GM19239 (cell line): ENCODE measurements around the gene FANCE.

Experiments
- DNase-seq: peaks from one replicate; pipeline ENCODE4 v3.0.0; 2011; ENCODE audit warnings: low spot score; ENCODE audit not compliant: insufficient read length
- FAIRE-seq: peaks from 2 replicates; lab custom pipeline; 2011; peaks lifted over from hg19 to GRCh38; lab: Jason Lieb, UNC

FANCE gene

GRCh38 chr6:35483062-35483461, 30.9 kb downstream of the FANCE start:
- no peak for FAIRE-seq
- no peak for DNase-seq

DNA sequence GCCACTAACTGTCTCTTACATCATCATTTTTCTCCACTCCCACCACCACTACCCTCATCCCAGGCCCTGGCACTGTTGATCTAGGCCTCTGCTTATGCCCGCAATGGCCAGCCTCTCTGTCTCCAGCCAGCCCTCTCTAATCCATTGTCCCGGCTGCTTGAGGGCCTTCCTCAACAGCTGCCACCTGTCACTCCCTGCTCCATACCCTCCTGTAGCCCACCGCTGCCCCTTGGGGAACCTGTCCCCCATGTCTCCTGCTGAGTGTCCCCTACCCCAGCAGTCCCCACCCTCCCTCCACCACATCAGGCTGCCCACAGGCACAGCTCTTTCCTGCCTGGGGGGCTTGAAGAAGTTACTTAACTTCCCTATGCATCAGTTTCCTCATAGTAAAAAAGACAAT, 31.4 kb downstream of the FANCE start:
- FAIRE-seq (no peak), DNase-seq (no peak)

DNA sequence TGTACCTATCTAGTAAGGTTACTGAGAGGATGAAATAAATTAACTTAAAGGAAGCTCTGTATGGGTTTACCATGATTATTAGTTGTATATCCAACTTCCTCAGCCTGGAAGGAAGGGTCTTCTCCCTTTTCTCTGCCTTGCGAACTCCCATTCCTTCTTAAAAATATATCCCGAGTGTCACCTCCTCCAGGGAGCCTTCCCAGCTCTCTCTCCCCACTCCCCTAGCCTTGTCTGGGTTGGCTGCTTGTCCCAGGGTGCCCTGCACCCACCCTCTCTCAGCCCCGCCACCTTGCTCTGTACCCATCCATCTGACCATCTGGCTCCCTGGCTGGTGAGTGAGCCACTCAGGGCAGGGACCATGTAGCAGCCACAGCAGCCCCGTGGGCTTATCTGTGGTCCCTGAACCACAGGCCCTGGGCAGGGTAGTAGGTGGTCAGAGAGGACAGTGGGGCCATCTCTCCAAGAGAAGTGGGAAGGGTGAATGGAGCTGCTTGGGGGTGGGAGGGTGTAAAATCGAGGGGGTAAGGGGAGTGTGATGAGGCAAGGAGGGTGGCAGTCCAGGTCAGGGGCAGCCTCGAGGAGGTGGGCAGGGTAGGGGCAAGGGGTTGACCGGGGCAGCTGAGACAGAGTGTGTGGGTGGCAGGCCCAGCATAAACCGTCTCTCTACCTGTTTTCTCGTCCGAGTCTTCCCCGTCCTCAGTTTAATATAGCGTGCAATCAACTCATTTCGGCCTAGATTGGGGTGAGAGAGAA, 31.9 kb downstream of the FANCE start:
- no peak for FAIRE-seq

GRCh38 chr6:35484921-35485392, 32.8 kb downstream of the FANCE start:
- DNase-seq (no peak), FAIRE-seq (no peak)

More for the DNA sequence above, 31.9 kb downstream of the FANCE start:
- no peak for DNase-seq

- DNase-seq: no peak
- no peak for FAIRE-seq
Observed at GRCh38 chr6:35485402-35485877, 33.3 kb downstream of the FANCE start.

- DNase-seq (no peak), FAIRE-seq (no peak)
Observed at GRCh38 chr6:35486005-35486925, 34.1 kb downstream of the FANCE start.

- FAIRE-seq (no peak), DNase-seq (no peak)
Observed at GRCh38 chr6:35487658-35488516, 35.7 kb downstream of the FANCE start.

- no peak for FAIRE-seq
- no peak for DNase-seq
Observed at GRCh38 chr6:35488517-35488862, 36.4 kb downstream of the FANCE start.

DNA sequence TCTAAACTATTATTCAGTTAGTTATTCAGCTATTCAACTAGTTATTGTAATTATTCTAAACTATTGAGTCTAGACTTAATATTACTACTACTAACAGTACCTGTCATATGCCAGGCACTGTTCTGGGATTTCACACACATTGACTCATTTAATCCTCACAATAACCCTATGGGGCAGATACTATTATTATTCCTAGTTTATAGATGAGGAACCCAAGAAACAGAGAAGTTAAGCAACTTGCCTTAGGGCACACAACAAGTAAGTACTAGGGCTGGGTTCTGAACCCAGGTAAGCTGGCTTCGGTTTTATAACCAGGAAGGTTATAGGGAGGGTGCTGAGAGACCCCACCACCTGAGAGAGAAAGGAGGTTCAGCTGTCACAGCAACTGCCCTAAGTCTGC, 36.9 kb downstream of the FANCE start:
- FAIRE-seq (no peak), DNase-seq (no peak)

DNA sequence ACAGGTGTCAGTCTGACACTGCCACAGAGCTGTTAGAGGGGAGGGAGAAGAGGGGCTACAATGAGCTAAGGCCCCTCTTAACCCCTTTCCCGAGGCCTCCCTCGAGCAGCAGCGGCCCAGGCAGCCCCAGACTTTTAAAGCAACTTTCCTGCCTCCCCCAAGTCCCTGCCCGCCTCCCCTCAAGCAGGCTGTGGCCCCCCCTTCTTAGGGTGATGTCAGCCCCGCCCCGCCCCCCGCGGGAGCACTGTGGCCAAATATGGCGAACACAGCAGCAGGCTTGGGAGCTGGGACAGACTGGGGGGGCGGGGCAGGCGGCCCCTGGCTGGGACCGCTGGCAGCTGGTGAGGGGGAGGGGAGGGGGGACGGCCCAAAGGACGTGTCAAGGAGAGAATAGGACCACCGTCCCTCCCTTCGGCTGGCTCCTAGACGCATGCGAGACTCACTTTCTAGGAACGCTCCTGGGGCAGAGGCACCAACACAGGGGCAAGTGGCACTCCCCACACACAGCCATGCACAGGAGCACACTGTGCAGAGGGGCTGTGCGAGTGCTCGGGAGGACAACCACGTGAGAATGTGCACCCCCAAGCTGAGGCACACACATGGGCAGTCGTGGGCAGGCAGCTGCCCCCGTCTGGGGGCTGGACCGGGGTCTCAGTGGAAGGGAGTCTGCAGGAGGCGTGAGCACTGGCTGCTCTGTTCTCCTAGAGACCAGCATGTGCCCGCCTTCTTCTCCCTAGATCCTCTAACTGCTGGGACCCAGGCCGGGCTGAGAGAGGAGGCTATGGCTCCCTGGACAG, 38.1 kb downstream of the FANCE start:
- FAIRE-seq (no peak), DNase-seq (no peak)

- FAIRE-seq: no peak
- no peak for DNase-seq
Observed at GRCh38 chr6:35490821-35491557, 38.9 kb downstream of the FANCE start.

DNA sequence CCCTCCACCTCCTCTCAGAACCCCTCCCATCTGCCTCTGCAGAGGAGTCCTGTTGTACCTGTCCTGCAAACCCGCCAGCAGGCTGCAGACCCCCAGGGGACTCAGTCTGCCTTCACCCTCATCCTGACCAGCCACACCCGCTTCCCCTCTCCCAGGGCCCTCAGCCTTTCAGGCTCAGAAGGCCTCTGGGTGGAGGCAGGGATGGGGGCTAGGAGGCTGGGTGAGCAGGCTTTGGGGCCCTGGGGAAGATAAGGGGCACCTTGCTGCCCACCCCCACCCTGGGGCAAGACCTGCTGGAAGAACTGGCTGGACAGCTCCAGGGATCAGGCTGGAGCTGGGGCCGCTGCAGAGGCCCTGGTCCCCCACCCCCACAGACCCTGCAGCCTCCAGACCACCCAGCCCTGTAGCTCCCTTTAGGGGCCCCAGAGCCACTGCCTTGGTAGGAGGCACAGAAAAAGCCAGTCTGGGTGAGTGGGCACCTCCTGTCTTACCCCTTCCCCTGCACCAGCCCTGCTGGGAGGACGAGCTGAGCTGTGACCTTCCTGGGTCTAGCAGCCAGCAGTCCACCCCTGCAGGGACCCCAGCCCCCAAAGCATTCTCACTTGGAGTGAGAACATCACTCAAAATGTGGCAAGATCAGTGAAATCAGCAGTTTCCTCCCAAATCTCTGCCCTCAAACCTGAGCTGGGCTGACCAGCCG, 39.6 kb downstream of the FANCE start:
- no peak for FAIRE-seq
- DNase-seq: no peak

DNA sequence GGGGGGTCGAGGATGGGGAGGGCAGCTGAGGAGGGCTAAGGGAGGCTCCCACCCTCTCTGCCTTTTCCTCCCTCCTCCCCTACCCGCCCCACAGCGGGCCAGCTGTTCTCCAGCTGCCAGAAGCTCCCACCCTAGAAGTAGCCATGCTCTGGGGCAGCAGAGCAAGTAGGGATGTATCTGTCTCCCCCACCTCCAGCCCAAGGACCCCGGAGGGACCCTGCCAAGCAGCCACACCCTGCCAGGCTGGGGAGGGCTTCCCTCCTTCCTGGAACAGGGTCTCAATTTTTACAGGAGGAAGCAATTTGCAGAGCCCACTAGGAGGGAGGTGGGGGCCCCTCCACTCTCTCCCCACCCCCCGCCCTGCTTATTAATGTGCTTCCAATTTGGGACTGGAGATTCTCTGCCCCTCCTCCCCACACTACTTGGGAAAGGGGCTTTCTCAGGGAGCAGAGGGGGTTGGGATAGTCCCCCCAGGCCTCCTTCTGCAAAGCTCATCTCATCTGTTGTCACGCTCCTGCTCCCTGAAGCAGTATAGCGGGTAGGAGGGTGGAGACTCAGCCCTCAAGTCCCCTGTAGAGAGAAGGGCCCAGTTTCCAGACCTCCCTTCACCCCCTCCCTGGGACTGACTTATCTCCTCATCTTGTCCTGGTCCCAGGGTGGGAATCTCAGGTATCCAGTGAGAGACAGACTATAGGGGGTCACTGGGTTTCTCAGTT, 40.3 kb downstream of the FANCE start:
- FAIRE-seq (no peak), DNase-seq (no peak)

DNA sequence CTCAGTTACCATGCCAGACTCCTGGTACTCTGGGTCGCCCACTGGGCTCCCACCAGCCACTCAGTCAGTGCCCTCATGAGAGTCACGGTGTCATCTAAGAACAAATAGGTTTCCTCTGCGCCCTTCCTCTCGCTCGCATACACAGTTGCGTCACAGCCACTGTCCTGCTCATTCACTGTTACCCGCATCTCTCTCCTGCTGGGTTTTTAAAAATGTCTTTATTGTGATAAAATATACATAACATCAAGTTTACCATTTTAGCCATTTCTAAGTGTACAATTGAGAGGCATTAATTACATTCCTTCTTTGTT, 40.8 kb downstream of the FANCE start:
- DNase-seq: no peak

GRCh38 chr6:35493307-35493983, 41.3 kb downstream of the FANCE start:
- FAIRE-seq: no peak
- no peak for DNase-seq

More for the DNA sequence above, 40.8 kb downstream of the FANCE start:
- FAIRE-seq: no peak

DNA sequence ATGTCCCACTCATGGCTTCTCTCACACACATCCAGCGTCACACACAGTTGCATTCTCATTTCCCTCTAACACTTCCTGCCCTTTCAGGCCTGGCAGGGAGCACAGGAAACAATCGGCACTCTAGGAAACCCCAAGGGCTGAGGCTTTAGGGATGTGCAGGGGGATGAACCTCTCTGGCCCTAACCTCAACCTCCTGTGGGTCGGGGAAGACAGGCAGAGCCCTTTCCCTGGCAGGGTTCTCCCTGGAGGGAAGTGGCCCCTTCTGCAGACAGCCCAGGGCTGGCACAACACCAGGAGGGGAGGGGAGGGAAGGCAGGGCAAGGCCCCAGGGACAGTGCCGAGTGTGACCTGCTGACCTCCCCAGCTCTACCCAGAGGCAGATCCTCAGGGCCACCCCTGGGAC, 42.0 kb downstream of the FANCE start:
- DNase-seq: no peak
- FAIRE-seq: no peak
